GM21423 (cell line): Measurements from ENCODE around the gene RPS4Y1.

Experiments used
- ATAC-seq: cut with Tn5 transposase; IDR thresholded peaks from one replicate; pipeline ENCODE4 v1.9.1; 2021; ENCODE audit warnings: mild to moderate bottlenecking, moderate library complexity; ENCODE audit not compliant: unreplicated experiment

RPS4Y1 gene

DNA sequence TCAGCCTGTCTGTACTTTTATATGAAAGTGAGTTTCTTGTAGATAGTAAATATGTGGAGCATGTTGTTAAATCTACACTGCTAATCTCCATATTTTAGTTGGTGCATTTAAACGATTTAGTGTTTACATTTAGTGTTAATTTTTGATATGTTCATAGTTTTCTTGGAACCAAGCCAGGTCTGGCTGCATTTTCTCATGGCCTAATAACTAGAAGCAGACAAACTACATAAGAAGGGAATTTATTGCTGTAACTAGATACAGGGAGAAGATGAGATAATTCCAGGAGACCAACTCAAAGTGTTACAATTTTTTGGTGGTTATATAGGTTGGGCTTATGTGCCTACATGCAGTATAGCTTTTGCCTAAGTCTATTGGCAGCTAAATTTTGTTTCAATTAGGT is 32.8 kb downstream of the RPS4Y1 start:
- no peak for ATAC-seq

GRCh38 chrY:2883561-2883960 is 42.2 kb downstream of the RPS4Y1 start:
- ATAC-seq, result no peak

- ATAC-seq, result no peak
Observed at GRCh38 chrY:2885880-2886279, 44.5 kb downstream of the RPS4Y1 start.

DNA sequence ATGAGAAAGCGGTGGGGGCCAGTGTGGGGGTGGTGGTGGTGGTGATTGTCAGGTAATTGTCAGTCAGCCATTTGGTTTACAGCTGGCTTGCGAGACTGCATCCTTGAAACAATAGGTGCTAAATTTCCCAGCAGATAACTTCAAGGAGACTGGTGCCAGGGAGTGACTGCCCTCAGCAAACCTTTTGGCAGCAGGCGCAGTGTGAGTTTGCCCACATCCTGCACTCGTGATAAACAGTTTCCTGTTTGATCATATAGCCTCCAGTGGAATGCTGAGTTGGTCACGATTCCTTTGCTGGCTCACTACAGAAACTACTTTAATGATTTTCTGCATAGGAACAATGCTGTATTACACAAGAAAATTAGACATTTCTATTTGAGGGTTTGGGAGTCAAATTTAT is 46.0 kb downstream of the RPS4Y1 start:
- no peak for ATAC-seq

GRCh38 chrY:2887955-2888354 is 46.6 kb downstream of the RPS4Y1 start:
- peak; percentile 87 for ATAC-seq

DNA sequence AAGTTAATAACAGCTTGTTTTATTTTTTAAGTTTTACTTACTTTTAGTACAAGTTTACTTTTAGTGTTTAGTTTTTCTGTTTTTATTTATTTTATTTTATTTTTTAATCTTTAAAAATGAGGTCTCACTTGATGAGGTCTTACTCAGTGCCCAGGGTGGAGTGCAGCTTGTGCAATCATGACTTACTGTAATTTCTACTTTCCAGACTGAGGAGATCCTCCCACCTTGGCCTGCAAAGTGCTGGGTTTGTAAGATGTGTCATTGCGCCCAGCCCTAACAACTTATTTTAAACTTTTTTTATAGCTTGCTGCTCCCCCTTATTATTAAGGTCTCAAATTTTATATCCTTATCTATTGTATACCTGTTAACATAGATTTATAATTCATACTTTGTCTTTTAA is 52.1 kb downstream of the RPS4Y1 start:
- no peak for ATAC-seq

GRCh38 chrY:2896050-2896449 is 54.6 kb downstream of the RPS4Y1 start:
- ATAC-seq, result peak; percentile 74

- no peak for ATAC-seq
Observed at GRCh38 chrY:2907356-2907755, 66.0 kb downstream of the RPS4Y1 start.

DNA sequence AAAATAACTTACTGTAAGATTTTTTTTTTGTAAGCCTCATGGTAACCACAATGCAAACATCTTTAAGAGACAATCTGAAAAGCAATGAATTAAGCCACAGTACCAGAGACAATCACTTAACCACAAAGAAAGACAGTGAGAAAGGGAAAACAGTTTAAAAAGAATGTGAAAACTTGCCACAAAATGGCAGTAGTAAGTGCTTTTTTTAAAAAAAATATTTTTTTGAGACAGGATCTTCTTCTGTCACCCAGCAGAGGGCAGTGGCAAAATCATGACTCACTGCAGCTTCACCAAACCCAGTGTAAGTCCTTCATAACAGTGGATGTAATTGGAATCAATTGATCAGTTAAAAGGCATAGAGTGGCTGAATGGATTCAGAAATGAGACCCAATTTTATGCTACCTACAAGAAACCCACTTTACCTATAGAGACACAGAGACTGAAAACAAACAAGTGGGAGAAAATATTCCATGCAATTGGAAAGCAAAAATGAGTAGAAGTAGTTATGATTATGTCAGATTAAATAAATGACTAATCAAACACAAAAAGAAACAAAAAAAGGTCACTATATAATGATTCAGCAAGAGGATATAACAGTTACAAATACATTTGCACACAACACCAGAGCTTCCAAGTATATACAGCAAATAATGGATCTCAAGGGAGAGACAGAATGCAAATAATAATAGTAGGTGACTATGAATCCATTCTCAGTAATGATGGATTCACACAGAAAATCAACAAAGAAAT is 71.8 kb downstream of the RPS4Y1 start:
- ATAC-seq, result peak; percentile 58
